Lung (tissue), 12 donors: Measurements from ENCODE around the gene CMIP. TPM values are rescaled to one million over a fixed set of nuclear protein-coding genes. Genes with fewer than 3 reads are reported as not detected.

ENCODE experiments used
- ATAC-seq: fragments of 200-7000 bp; cut with Tn5 transposase; one replicate; pipeline ENCODE4 v1.9.1; 2020; ENCODE audit warnings: moderate number of reproducible peaks; ENCODE audit not compliant: insufficient read depth, low FRiP score
- DNase-seq, 3 donors: peaks; one replicate each; pipeline ENCODE4 v3.0.0-alpha.2; 2013 to 2017
- H3K27ac ChIP-seq, 2 donors: one replicate each; pipeline ENCODE4 v1.5.1; 2013; ENCODE audit warnings: mild to moderate bottlenecking in 2 of 2, moderate library complexity in 2 of 2, control low read depth in 1 of 2, inconsistent platforms in 1 of 2, low read depth in 1 of 2, low read length in 1 of 2
- H3K27me3 ChIP-seq, 3 donors: one replicate each; pipeline ENCODE4 v1.5.1; 2013; ENCODE audit warnings: low read length in 2 of 3; ENCODE audit not compliant: control insufficient read depth in 3 of 3, insufficient read depth in 3 of 3
- H3K36me3 ChIP-seq, 4 donors: one replicate each; pipeline ENCODE4 v1.5.1; 2013; ENCODE audit warnings: low read length in 4 of 4, mild to moderate bottlenecking in 1 of 4, moderate library complexity in 1 of 4; ENCODE audit not compliant: control insufficient read depth in 4 of 4, insufficient read depth in 4 of 4
- H3K4me1 ChIP-seq, 5 donors: one replicate each; pipeline ENCODE4 v1.5.1; 2013; ENCODE audit warnings: low read length in 5 of 5, mild to moderate bottlenecking in 2 of 5, moderate library complexity in 1 of 5; ENCODE audit not compliant: control insufficient read depth in 5 of 5, insufficient read depth in 5 of 5
- H3K4me3 ChIP-seq: one replicate; pipeline ENCODE4 v1.5.1; 2013; ENCODE audit warnings: mild to moderate bottlenecking, control low read depth, moderate library complexity
- H3K9ac ChIP-seq, 2 donors: one replicate each; pipeline ENCODE4 v1.5.1; 2013; ENCODE audit warnings: low read length in 2 of 2, control low read depth in 1 of 2; ENCODE audit not compliant: insufficient read depth in 1 of 2
- H3K9me3 ChIP-seq, 4 donors: one replicate each; pipeline ENCODE4 v1.5.1; 2013; ENCODE audit warnings: low read length in 3 of 4, mild to moderate bottlenecking in 1 of 4, moderate library complexity in 1 of 4; ENCODE audit not compliant: control insufficient read depth in 4 of 4, insufficient read depth in 3 of 4
- WGBS, 2 donors: extraction: QIAGEN DNeasy Blood & Tissue Kit; methylation state at CpG; one replicate each; pipeline ENCODE4 v1.1.7; 2013; 5-methylcytosine and 5-hydroxymethylcytosine counted together
- polyA plus RNA-seq, 2 donors: library from polyadenylated mRNA; stranded (reverse); fragments of 200-250 nt; gene quantifications; one replicate each; pipeline ENCODE4 v1.2.1, GENCODE V29; 2013
- total RNA-seq, 2 donors: library from RNA; depleted of rRNA in 1 of 2; stranded (reverse); fragments of >200 nt in 1 of 2; gene quantifications; one replicate each; pipeline ENCODE4 v1.2.1, GENCODE V29; 2014 to 2021
- TF ChIP-seq, protein P1 (sequence below): IDR thresholded peaks from 2 replicates; pipeline ENCODE4 v1.5.1; 2012; ENCODE audit warnings: mild to moderate bottlenecking; ENCODE audit errors: control extremely low read depth, extremely low read depth
- donor health status: control.
- donor health status: control.
- donor health status: Bipolar disorder and iron deficiency.
- donor health status: healthy.
- donor health status: DM: yes; HTN: yes; CAD: no.

Gene CMIP
- total and polyA plus RNA-seq, 4 donors, result 11.8 to 80.5 (median 48.6) TPM

DNA sequence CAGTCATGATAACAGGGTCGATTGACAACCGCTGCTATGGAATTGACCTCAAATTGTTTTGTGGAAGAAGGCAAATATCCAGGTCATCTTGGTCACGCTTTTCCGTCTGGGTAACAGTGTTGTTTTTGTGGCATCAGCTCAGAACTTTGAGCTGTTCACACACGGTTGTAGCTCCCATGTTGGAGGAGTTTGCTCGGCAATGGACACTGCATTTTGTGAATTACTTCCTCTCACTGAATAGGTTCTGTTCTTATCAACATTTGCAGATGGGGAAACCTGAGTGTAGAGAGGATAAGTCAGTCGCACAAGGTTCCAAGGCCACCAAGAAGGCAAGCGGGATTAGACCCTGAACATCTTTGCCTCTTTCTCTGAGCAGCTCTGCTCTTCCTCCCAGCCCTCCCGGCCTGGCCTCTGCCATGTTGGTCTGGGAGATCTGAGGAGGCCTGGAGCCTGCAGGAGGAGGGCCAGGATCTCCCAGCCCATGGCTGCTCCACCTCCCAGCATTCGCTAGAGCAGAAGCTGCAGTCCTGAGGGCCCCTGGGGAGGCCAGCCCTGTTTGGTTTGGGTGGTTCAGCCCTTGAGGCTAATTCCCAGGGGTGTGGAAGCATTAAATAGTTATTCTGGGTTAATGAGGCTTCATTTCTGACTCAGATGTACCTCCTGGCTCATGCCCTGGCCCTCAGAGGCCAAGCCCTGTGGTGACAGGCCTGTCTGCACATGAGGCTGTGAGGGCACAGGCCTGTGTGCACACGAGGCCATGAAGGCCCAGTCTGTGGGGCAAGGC is 180.3 kb downstream of the CMIP start:
- H3K36me3 ChIP-seq, result peaks cover 0 to 11% (median 0%) of the 10 kb centered on the region in 4 donors
- ATAC-seq (no peak), DNase-seq (no peak)
- TF ChIP-seq, protein P1, sequence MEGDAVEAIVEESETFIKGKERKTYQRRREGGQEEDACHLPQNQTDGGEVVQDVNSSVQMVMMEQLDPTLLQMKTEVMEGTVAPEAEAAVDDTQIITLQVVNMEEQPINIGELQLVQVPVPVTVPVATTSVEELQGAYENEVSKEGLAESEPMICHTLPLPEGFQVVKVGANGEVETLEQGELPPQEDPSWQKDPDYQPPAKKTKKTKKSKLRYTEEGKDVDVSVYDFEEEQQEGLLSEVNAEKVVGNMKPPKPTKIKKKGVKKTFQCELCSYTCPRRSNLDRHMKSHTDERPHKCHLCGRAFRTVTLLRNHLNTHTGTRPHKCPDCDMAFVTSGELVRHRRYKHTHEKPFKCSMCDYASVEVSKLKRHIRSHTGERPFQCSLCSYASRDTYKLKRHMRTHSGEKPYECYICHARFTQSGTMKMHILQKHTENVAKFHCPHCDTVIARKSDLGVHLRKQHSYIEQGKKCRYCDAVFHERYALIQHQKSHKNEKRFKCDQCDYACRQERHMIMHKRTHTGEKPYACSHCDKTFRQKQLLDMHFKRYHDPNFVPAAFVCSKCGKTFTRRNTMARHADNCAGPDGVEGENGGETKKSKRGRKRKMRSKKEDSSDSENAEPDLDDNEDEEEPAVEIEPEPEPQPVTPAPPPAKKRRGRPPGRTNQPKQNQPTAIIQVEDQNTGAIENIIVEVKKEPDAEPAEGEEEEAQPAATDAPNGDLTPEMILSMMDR, result no peak
- no peak overlapping the region for H3K9ac ChIP-seq
- no peaks in the 10 kb centered on the region for H3K9me3 ChIP-seq
- H3K4me1 ChIP-seq, result peaks cover 0 to 13% (median 12%) of the 10 kb centered on the region in 5 donors
- H3K27ac ChIP-seq, result peak overlapping the region in 1 of 2 donors; percentile 58
- 63 to 75% methylated on average over 11 of the region's 11 CpGs for WGBS, 2 donors
- H3K27me3 ChIP-seq, result no peaks in the 10 kb centered on the region
- no peak overlapping the region for H3K4me3 ChIP-seq

GRCh38 chr16:81625544-81626153 is 181.0 kb downstream of the CMIP start:
- Histone ChIP-seq H3K4me1 (peaks cover 0 to 14% (median 12%) of the 10 kb centered on the region in 5 donors), H3K9me3 (no peaks in the 10 kb centered on the region), H3K27ac (peak overlapping the region in 1 of 2 donors; percentile 60), H3K9ac (no peak overlapping the region), H3K36me3 (peaks cover 0 to 10% (median 0%) of the 10 kb centered on the region in 4 donors), H3K27me3 (no peaks in the 10 kb centered on the region), H3K4me3 (no peak overlapping the region)
- DNase-seq, result peak in 1 of 3 donors; percentile 50
- TF ChIP-seq, protein P1, result no peak
- peak; percentile 71 for ATAC-seq
- 47 to 60% methylated on average over 9 of the region's 9 CpGs for WGBS, 2 donors

GRCh38 chr16:81626181-81626674 is 181.6 kb downstream of the CMIP start:
- WGBS, 2 donors, result 78 to 94% methylated on average over 6 of the region's 6 CpGs

More at GRCh38 chr16:81626181-81626674, 181.6 kb downstream of the CMIP start:
- Histone ChIP-seq H3K27me3 (no peaks in the 10 kb centered on the region), H3K4me3 (no peak overlapping the region), H3K4me1 (peaks cover 0 to 18% (median 12%) of the 10 kb centered on the region in 5 donors), H3K27ac (peak overlapping the region in 1 of 2 donors; percentile 60), H3K9me3 (no peaks in the 10 kb centered on the region), H3K9ac (no peak overlapping the region), H3K36me3 (peaks cover 0 to 6% (median 0%) of the 10 kb centered on the region in 4 donors)
- TF ChIP-seq, protein P1, result no peak
- ATAC-seq (no peak), DNase-seq (no peak)
